Measurements from ENCODE around the gene SLC29A1. TPM values are rescaled to one million over a fixed set of nuclear protein-coding genes. Genes with fewer than 3 reads are reported as not detected.

The SLC29A1 gene
- total RNA-seq, 4 donors from 2014 or later = 51.4 to 83.1 (median 63.8) TPM

DNA sequence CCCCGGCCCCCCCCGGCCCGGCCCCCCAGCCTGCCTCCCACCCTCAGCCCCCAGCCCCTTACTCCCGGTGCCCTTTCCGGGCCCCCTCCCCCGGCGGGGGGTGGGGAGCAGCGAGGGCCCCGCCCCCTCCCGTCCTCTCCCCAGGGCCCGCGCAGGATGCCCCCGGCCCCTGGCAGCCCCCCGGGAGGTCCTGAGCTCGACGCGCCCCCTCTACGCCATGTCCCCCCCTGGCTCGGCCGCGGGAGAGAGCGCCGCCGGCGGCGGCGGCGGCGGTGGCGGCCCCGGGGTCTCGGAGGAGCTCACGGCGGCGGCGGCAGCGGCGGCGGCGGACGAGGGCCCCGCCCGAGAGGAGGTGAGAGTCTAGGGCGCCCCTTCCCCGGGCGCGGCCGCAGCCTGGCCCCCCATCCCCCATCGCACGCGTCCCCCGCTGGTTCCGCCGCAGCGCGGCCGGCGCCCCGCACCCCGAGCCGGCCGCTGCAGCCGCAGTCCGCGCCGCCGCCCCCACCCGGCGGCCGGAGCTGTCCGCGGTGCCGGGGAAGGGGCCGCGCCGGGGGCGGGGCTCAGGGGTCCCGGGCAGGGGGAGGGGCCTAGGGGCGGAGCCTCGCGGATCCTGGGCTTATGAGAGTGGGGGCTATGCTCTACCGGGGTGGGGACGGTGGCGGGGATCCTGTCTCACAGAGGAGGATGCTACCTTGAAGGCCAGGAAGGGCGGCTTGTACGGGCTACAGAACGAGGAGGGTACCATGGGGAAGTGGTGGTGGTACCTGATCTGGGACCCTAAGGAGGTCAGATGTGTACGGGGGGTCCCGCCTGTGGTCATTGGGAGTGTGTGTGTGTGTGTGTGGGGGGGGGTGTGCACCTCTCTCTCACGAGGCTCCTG is 47.4 kb downstream of the SLC29A1 start:
- no peak overlapping the region for H3K27ac ChIP-seq
- peak overlapping the region in 3 of 4 donors; percentile 16 to 49 (median 29) for H3K4me3 ChIP-seq
- no peaks in the 10 kb centered on the region for H3K36me3 ChIP-seq
- WGBS, 2 donors = 3 to 6% methylated on average over 11 to 22 of the region's 90 CpGs
- no peak for DNase-seq (ENCODE audit: low spot score in 2 of 2)
- TF ChIP-seq, protein P1, sequence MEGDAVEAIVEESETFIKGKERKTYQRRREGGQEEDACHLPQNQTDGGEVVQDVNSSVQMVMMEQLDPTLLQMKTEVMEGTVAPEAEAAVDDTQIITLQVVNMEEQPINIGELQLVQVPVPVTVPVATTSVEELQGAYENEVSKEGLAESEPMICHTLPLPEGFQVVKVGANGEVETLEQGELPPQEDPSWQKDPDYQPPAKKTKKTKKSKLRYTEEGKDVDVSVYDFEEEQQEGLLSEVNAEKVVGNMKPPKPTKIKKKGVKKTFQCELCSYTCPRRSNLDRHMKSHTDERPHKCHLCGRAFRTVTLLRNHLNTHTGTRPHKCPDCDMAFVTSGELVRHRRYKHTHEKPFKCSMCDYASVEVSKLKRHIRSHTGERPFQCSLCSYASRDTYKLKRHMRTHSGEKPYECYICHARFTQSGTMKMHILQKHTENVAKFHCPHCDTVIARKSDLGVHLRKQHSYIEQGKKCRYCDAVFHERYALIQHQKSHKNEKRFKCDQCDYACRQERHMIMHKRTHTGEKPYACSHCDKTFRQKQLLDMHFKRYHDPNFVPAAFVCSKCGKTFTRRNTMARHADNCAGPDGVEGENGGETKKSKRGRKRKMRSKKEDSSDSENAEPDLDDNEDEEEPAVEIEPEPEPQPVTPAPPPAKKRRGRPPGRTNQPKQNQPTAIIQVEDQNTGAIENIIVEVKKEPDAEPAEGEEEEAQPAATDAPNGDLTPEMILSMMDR (IDR thresholded peaks at IDR 0.05) = no peak
- TF ChIP-seq EP300 (IDR thresholded peaks at IDR 0.05) = no peak
- H3K9me3 ChIP-seq = no peaks in the 10 kb centered on the region
- H3K27me3 ChIP-seq = peaks cover 0 to 76% of the 10 kb centered on the region in 2 donors
- H3K4me1 ChIP-seq = peaks cover 0 to 22% (median 2%) of the 10 kb centered on the region in 4 donors

DNA sequence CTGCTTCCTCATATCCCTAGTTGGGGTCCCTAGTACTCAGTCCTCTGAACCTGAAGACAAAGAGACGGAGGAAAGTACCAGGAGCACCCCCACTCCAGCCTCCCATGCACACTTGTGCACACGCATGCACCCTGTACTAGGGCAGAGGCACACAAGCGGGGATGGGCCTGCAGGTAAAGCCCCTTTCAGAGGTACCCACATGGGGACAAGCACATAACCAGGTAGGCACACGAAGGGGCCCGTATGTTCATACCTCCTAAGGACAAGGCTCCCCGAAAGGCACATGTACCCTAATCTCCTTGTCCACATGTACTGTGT is 48.0 kb downstream of the SLC29A1 start:
- no peak for DNase-seq (ENCODE audit: low spot score in 2 of 2)
- Histone ChIP-seq H3K27ac (no peak overlapping the region), H3K36me3 (no peaks in the 10 kb centered on the region), H3K4me1 (peaks cover 0 to 25% (median 5%) of the 10 kb centered on the region in 4 donors), H3K27me3 (peaks cover 0 to 79% of the 10 kb centered on the region in 2 donors), H3K4me3 (no peak overlapping the region), H3K9me3 (no peaks in the 10 kb centered on the region)
- TF ChIP-seq POLR2A (IDR thresholded peaks at IDR 0.05) = no peak
- no peak for TF ChIP-seq EP300 (IDR thresholded peaks at IDR 0.05)
- TF ChIP-seq, protein P1 (IDR thresholded peaks at IDR 0.05) = no peak
- 68 to 77% methylated on average over 5 to 6 of the region's 6 CpGs for WGBS, 2 donors

DNA sequence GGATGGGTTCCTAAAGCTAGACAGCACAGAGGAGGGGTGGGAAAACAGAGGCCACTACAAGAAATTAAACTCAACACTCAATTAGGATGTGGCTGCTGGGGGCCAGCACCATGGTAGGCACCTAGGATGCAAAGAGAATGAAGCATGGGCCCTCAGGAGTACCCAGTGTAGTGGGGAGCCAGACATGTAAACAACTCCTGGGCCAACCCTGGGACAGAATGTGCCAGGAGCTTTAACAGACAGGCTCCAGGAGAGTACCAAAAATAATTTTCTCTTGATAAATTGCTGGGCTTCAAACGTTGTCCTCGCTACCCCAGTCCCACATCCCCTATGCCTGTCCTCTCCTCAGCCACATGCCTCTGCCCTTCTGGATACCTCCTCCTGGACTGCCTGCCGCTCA is 48.5 kb downstream of the SLC29A1 start:
- Histone ChIP-seq H3K27me3 (peaks cover 0 to 85% of the 10 kb centered on the region in 2 donors), H3K27ac (no peak overlapping the region), H3K36me3 (no peaks in the 10 kb centered on the region), H3K4me1 (peaks cover 0 to 27% (median 5%) of the 10 kb centered on the region in 4 donors), H3K9me3 (no peaks in the 10 kb centered on the region), H3K4me3 (no peak overlapping the region)
- DNase-seq (ENCODE audit: low spot score in 2 of 2) = no peak
- TF ChIP-seq EP300 (IDR thresholded peaks at IDR 0.05) (no peak), POLR2A (IDR thresholded peaks at IDR 0.05) (no peak)
- TF ChIP-seq, protein P1 (IDR thresholded peaks at IDR 0.05) = no peak
- WGBS, 2 donors = 57 to 61% methylated on average over 3 of the region's 3 CpGs

DNA sequence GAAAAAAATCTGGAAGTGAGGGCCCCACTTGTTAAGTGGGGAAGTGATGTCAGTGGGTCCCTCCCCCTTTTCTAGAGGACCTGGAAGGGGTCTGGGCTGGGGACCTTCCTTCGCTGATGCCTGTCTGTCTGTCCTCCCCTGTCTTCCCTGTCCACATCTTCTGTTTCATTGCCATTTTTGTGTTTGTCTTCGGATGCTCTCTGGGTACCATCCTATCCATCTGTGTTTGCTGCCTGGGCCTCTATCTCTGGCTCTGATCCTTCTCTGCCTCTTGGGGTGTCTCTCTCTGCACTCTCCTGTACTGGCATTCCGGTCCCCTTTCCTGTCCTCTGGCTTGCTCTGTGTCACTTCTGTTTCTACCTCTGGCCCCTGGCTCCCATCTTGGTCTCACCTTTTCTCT is 49.1 kb downstream of the SLC29A1 start:
- Histone ChIP-seq H3K36me3 (no peaks in the 10 kb centered on the region), H3K27me3 (peaks cover 0 to 91% of the 10 kb centered on the region in 2 donors), H3K9me3 (no peaks in the 10 kb centered on the region), H3K4me1 (peaks cover 0 to 27% (median 5%) of the 10 kb centered on the region in 4 donors), H3K4me3 (no peak overlapping the region), H3K27ac (no peak overlapping the region)
- WGBS, 2 donors = 84% methylated on average over 3 of the region's 3 CpGs
- DNase-seq (ENCODE audit: low spot score in 2 of 2) = no peak
- TF ChIP-seq POLR2A (IDR thresholded peaks at IDR 0.05) (no peak), EP300 (IDR thresholded peaks at IDR 0.05) (no peak)
- TF ChIP-seq, protein P1 (IDR thresholded peaks at IDR 0.05) = no peak

DNA sequence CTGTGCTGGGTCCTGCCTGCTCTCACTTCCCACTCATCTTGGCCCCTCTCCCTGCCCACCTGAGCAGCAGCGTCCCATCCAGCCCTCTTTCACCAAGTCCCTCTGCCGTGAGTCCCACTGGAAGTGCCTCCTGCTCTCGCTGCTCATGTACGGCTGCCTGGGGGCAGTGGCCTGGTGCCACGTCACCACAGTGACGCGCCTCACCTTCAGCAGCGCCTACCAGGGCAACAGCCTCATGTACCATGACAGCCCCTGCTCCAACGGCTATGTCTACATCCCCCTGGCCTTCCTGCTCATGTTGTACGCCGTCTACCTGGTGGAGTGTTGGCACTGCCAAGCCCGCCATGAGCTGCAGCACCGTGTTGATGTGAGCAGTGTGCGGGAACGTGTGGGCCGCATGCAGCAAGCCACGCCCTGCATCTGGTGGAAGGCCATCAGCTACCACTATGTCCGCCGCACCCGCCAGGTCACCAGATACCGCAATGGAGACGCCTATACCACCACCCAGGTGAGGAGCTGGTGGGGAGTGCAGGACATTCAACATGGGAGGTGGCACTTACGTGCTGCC is 49.7 kb downstream of the SLC29A1 start:
- Histone ChIP-seq H3K9me3 (no peaks in the 10 kb centered on the region), H3K36me3 (no peaks in the 10 kb centered on the region), H3K4me1 (peaks cover 0 to 27% (median 5%) of the 10 kb centered on the region in 4 donors), H3K4me3 (no peak overlapping the region), H3K27me3 (peaks cover 0 to 94% of the 10 kb centered on the region in 2 donors), H3K27ac (no peak overlapping the region)
- TF ChIP-seq POLR2A (IDR thresholded peaks at IDR 0.05) = no peak
- no peak for TF ChIP-seq EP300 (IDR thresholded peaks at IDR 0.05)
- TF ChIP-seq, protein P1 (IDR thresholded peaks at IDR 0.05) = no peak
- WGBS, 2 donors = 87 to 90% methylated on average over 22 to 23 of the region's 23 CpGs
- DNase-seq (ENCODE audit: low spot score in 2 of 2) = no peak
